ENCODE results near the gene OBSL1.

The OBSL1 gene

GRCh38 chr2:219596954-219597551, 25.7 kb upstream of the OBSL1 start:
- no peak for DNase-seq

- no peak for DNase-seq
Observed at GRCh38 chr2:219595256-219595655, 23.9 kb upstream of the OBSL1 start.

DNA sequence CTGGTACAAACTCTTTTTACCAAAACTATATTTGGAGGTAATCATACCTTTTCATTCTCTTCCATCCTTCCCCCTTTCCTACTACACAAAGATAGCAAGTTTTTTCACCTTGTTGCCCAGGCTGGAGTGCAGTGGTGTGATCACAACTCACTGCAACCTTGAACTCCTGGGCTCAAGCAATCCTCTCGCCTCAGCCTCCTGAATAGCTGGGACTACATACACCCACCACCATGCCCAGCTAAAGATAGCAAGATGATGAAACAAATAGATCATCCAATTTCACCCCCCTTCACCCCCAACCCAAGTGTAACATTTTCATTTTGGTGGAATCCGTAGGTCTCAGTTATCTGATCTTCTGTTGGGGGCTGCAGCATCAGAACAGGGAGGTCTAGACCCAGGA, 21.8 kb upstream of the OBSL1 start:
- no peak for DNase-seq

DNA sequence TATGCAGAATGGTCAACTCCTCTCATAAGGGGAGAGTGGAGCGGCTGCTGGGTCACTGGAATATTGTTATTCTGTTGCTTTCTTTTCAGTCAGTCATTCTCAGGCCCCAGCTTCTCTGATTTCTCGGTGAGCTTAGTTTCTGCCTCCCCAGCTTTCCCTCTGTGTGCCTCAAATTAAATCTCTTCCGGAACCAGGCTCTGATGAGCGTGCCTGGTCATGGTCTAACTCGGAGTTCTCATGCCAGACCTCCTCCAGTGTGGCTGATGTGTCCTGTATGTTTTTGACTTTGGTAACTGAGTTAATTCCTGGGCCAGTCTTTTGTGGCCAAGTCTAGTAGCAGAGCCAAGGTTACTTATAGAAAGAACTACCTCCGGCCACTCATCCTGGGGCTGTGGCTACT, 21.4 kb upstream of the OBSL1 start:
- DNase-seq: no peak

GRCh38 chr2:219591091-219591490, 19.8 kb upstream of the OBSL1 start:
- DNase-seq: no peak

DNA sequence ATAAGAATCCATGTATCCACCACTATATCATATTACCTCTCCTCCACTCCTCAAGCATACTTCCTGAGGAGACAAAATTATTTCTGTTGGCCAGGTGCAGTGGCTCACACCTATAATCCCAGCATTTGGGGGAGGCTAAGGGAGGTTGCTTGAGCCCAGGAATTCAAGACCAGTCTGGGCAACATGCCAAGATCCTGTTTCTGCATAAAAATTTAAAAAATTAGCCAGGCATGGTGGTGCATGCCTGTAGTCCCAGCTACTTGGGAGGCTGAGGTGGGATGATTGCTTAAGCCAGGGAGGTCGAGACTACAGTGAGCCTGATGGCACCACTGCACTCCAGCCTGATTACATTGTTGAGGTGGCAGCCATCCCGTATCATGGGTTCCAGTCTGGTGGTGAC, 10.0 kb upstream of the OBSL1 start:
- DNase-seq: no peak

DNA sequence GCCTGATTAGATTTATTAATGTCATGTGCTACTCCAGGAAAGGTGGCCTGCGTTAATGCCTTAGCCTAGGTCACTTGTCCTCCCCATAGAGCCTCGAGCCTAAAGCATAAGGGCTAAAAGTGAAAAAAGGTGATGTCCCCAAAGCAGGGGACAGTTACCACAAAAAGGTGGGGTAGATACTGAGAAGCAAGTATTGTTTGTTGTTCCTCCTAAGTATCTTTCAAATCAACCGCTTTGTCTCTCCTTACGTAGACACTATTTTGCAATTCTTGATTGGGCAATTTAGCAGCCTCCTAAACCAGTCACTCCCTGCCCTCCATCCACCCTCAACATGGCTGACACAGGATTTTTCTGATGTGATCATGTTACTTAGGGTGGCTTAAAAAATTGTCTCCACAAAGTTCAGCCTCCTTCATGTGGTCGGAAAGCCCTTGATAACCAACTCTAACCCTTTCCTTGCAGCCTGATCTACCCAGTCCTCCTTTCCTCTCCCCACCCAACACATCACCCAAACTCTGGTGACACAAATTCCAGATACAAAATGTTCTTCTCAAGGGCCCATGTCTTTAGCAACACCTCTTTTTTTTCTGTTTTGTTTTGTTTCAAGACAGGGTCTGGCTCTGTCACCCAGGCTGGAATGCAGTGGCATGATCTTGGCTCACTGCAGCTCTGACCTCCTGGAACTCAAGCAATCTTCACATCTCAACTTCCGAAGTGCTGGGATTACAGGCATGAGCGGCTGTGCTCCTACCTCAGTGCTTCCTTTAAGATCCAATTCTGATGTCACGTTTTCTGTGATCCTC, 7.7 kb upstream of the OBSL1 start:
- no peak for DNase-seq

DNA sequence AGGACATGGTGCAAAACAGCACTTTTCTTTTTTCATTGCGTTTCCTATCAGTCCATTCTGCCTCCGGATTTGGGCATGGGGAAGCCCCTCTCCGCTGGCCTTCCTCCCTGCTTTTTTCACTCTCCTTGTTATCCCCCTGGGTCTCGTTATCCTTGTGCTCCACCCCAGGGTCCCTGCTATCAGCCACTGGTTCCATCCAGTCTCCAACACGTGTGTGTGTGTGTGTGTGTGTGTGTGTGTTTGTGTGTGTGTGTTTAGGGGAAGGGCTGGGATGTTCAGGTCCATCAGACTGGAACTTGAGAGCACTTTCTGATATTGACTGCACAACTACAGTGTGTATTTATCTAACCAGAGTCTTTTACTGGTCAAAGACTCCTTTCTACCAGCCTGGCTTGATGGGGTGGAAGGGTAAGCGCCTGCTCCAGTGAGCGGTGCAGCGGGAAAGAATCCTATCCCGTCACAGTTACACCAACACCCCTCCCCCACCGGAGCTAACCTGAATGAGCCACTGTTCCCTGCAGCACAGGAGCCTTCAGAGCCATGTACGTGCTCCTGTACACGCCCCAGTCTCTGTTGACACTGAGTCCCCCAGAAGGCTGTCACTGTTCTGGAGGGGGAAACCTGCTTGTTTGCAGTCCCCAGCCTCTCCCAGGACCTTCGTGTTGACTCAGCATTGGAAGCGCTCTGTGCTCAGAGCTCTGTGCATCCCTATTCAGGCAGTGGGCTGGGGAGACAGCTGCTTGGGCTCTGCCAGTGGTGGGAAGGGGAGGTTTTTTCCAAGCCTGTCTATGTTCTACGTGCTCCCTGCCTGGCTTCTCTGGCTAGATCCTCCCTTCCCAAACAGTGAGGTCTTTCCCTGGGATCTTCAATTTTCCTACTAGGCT, 5.4 kb upstream of the OBSL1 start:
- no peak for DNase-seq

DNA sequence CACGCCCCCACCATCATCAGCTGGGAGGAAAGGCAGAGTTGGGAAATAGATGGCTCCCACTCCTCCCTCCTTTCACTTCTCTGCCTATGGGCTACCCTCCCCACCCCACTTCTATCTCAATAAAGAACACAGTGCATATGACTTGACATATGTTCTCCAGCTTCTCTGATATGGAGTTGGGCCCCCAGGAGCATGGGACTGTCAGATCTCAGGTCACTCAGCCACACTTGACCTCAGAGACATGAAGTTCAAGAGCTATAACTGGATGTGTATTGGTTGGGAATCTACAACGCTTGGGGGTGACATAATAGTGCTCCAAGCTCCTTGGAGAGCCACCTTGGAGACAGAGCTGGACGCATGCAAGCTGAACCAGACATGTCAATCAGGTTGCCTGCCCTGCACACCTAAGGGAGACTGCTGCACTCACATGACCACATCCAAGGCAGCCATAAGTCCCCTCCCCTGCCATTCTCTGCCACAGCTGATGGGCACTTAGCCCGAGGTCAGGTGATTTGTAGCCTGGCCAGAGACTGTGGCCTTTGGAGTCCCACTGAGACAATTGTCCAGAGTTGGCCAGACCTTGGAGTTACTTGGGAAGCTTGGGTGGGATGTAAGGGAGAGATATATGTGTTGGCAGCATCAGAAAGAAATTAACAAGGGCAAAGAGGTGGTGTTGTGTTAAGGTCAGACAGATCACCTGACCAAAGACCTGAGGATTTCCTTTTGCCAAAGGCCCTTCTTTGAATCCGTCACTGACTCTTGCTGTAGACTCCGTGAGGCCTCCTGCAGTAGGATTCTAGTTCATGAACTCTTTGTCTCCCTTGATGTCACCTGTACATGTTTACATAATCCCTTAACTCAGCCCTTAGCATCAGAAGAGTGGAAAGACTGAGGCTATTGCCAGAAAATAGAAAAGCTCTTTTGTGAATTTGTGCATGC, 4.5 kb upstream of the OBSL1 start:
- no peak for DNase-seq

DNA sequence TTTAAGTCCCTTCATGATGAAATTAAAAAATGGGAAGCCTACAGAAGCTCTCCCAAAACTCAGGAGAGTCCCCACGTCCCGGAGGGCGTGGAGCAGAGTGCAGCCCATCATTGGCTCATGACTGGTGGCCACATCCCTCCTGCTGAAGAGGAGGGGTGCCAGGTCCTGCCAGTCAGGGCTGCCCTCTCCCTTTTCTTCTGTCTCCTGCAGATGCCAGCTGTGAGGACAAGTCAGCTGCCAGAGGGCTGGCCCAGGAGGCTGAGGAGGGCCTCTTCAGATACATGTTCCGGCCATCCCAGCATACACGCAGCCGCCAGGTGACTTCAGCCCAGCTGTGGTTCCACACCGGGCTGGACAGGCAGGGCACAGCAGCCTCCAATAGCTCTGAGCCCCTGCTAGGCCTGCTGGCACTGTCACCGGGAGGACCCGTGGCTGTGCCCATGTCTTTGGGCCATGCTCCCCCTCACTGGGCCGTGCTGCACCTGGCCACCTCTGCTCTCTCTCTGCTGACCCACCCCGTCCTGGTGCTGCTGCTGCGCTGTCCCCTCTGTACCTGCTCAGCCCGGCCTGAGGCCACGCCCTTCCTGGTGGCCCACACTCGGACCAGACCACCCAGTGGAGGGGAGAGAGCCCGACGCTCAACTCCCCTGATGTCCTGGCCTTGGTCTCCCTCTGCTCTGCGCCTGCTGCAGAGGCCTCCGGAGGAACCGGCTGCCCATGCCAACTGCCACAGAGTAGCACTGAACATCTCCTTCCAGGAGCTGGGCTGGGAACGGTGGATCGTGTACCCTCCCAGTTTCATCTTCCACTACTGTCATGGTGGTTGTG, 3.4 kb upstream of the OBSL1 start:
- no peak for DNase-seq

GRCh38 chr2:219573166-219573565, 1.8 kb upstream of the OBSL1 start:
- no peak for DNase-seq

DNA sequence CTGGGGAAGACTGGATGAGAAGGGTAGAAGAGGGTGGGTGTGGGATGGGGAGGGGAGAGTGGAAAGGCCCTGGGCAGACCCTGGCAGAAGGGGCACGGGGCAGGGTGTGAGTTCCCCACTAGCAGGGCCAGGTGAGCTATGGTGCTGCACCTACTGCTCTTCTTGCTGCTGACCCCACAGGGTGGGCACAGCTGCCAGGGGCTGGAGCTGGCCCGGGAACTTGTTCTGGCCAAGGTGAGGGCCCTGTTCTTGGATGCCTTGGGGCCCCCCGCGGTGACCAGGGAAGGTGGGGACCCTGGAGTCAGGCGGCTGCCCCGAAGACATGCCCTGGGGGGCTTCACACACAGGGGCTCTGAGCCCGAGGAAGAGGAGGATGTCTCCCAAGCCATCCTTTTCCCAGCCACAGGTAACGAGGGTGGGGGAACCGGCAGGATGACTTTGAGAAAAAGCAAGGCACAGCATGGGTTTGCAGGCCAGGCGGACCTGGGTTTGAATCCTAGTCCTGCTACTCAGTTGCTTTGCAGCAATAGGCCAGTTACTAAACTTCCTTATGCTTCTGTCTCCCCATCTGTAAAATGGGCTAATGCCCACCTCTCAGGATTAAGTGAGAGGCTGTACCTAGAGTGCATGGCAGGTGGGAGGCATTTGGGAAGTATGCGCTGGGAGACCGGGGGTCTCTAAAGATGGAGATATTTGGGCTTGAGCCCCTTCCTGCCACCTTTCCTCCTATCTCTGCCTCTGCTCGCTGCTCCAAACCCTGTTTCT, 1.1 kb upstream of the OBSL1 start, which contains the start of gene INHA:
TSS of gene INHA (plus strand) at position 74 of the 765 bp plus-strand sequence. CDS start at position 139, 65 bp downstream.
- DNase-seq: no peak

GRCh38 chr2:219570924-219571310, 422 bp downstream of the OBSL1 start:
- DNase-seq: no peak

DNA sequence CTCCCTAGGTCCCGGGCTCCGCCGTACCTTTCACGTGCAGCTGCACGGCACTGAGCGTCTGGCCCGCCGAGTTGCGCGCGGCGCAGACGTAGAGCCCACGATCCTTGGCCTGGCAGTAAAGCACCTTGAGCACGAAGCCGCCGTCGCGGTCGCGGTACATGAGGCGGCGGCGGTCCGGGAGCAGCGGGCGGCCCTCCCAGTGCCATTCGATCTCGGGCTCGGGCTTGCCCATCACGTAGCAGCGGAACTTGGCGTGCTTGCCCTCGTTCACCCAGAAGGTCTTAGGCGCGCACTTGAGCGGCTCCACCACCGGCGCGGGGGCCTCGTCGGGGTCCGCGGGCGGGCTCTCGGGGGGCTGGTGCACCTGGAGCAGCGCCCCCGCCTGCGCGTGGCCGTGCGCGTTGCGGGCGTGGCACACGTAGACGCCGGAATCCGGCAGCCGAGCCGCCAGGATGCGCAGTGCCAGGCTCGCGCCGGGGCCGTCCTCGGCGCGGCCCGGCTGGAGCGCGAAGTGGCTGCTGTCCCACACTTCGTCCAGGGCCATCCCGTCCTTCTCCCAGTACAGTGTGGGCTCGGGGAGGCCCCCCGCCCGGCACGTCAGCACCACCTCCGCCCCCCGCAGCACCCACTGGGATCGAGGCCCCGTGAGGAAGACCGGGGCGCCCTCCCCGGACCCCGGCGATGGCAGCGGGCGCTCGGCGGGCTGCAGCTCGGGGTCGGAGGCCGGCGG, 980 bp downstream of the OBSL1 start:
- no peak for DNase-seq

- no peak for DNase-seq
Observed at GRCh38 chr2:219569635-219570034, 1.7 kb downstream of the OBSL1 start.

DNA sequence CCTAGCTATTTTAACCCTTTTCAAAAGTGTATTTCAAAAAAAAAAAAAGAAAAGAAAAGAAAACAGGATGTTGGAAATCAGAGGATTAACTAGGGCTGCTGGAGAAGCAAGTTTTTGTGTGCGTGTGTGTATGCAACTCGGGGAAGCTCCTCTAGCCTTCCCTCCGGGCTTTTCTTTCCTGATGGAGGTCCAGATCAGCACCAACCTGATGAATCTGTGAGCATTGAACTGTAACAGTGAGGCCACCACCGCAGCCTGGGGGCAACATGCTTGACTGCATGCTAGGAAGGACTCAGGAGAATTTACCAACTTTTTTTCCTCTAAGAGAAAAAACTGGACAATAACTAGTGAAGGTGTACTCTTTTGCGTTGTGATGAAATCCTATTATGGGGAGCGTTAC, 2.3 kb downstream of the OBSL1 start:
- no peak for DNase-seq

GRCh38 chr2:219567791-219568361, 3.5 kb downstream of the OBSL1 start:
- no peak for DNase-seq

DNA sequence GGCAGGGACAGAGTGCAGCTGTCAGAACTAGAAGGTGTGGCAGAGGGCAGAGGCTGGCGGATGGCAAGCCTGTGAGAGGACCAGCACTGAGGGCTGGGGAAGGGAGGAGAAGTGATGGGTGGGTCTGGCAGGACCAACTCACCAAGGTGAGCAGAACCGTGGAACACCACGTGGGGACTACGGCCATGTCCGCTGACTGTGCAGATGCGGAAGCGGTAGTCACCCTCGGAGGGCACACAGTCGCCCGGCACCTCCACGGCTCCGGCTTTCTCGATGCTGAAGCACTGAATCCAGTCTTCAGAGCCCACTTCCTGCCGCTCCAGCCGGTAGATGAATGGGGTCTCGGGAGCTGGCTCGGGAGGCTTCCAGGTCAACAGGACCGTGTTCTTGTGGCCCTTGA, 4.2 kb downstream of the OBSL1 start:
- no peak for DNase-seq

- no peak for DNase-seq
Observed at GRCh38 chr2:219566640-219567039, 4.7 kb downstream of the OBSL1 start.
